ENCODE data around the gene TSPAN4.

DNA sequence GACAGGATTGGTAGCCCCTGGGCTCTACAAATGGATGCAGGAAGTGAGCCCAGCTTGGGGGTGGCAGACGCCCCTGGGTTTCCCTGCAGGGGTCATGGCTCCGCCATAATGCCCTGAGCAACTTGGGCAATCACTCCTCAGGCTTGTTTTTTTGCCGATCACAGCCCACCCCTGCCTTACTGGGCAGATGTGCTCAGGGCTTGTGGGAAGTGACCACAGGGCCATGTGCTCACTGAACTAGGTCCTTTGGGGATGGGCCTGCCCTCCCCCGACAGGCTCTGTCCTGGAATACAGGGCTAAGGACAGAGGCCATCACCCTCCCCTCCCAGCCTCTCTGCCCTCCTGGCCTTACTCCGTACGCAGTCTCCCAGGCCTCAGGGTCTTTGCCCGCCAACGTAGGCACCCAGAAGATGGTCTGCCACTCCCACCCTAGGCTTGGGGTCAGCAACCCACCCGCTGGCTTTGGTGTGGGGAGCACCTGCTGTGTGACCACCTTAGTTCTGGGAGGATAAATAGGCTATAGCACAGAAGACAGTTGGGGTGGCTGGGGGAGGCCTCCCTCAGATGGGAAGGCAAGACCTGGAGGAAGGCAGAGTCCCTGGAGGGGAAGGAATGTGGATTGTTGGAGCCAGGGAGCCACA is 29.1 kb upstream of the TSPAN4 start:
- TF ChIP-seq, protein P1, sequence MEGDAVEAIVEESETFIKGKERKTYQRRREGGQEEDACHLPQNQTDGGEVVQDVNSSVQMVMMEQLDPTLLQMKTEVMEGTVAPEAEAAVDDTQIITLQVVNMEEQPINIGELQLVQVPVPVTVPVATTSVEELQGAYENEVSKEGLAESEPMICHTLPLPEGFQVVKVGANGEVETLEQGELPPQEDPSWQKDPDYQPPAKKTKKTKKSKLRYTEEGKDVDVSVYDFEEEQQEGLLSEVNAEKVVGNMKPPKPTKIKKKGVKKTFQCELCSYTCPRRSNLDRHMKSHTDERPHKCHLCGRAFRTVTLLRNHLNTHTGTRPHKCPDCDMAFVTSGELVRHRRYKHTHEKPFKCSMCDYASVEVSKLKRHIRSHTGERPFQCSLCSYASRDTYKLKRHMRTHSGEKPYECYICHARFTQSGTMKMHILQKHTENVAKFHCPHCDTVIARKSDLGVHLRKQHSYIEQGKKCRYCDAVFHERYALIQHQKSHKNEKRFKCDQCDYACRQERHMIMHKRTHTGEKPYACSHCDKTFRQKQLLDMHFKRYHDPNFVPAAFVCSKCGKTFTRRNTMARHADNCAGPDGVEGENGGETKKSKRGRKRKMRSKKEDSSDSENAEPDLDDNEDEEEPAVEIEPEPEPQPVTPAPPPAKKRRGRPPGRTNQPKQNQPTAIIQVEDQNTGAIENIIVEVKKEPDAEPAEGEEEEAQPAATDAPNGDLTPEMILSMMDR (tag by site-specific recombination; IDR thresholded peaks at IDR 0.05): no peak
- no peak for TF ChIP-seq ZNF292 (tag by site-specific recombination; IDR thresholded peaks at IDR 0.05; ENCODE audit: borderline replicate concordance, low read depth)
- no peak for TF ChIP-seq ZNF16 (tag by site-specific recombination; IDR thresholded peaks at IDR 0.05; ENCODE audit: low read depth)
- TF ChIP-seq ZNF114 (tag by site-specific recombination; IDR thresholded peaks at IDR 0.05): no peak
- no peak for TF ChIP-seq ZNF157 (tag by site-specific recombination; IDR thresholded peaks at IDR 0.05)
- TF ChIP-seq GLIS1 (tag by site-specific recombination; IDR thresholded peaks at IDR 0.05): no peak

Measured in HEK293 (cell line).